Esophagus (tissue), 2 donors: Measurements from ENCODE around the gene C21orf58. TPM values are rescaled to one million over a fixed set of nuclear protein-coding genes. Genes with fewer than 3 reads are reported as not detected.

Source experiments
- H3K27ac ChIP-seq, 2 donors: one replicate each; pipeline ENCODE4 v1.5.1; 2013; ENCODE audit warnings: low read depth in 2 of 2, mild to moderate bottlenecking in 2 of 2, inconsistent platforms in 1 of 2, low read length in 1 of 2, moderate library complexity in 1 of 2
- H3K27me3 ChIP-seq, 2 donors: one replicate each; pipeline ENCODE4 v1.6.1; 2013; ENCODE audit warnings: low read length in 2 of 2, control low read depth in 1 of 2, mild to moderate bottlenecking in 1 of 2; ENCODE audit not compliant: insufficient read depth in 2 of 2, control insufficient read depth in 1 of 2
- H3K36me3 ChIP-seq, 2 donors: one replicate each; pipeline ENCODE4 v1.6.1; 2013; ENCODE audit warnings: low read length in 1 of 2; ENCODE audit not compliant: control insufficient read depth in 2 of 2, insufficient read depth in 2 of 2
- H3K4me1 ChIP-seq, 2 donors: one replicate each; pipeline ENCODE4 v1.6.1; 2013; ENCODE audit warnings: low read length in 1 of 2; ENCODE audit not compliant: control insufficient read depth in 2 of 2, insufficient read depth in 2 of 2
- H3K4me3 ChIP-seq, 2 donors: one replicate each; pipeline ENCODE4 v1.5.1; 2013; ENCODE audit warnings: low read length in 2 of 2, mild to moderate bottlenecking in 2 of 2, low read depth in 1 of 2, moderate library complexity in 1 of 2
- H3K9me3 ChIP-seq, 2 donors: one replicate each; pipeline ENCODE4 v1.6.1; 2013; ENCODE audit warnings: mild to moderate bottlenecking in 2 of 2, low read depth in 1 of 2, low read length in 1 of 2, moderate library complexity in 1 of 2; ENCODE audit not compliant: control insufficient read depth in 2 of 2, insufficient read depth in 1 of 2
- WGBS, 2 donors: extraction: QIAGEN DNeasy Blood & Tissue Kit; methylation state at CpG; one replicate each; pipeline ENCODE4 v1.1.7; 2013; 5-methylcytosine and 5-hydroxymethylcytosine counted together
- polyA plus RNA-seq, 2 donors: library from polyadenylated mRNA; stranded (reverse); fragments of 200-250 nt; gene quantifications; one replicate each; pipeline ENCODE4 v1.2.3, GENCODE V29; 2013
- donor health status: healthy with polysubstance abuse.
- donor health status: Bipolar disorder and iron deficiency.

The C21orf58 gene
- polyA plus RNA-seq, 2 donors: 2.5 to 7.1 TPM

GRCh38 chr21:46269466-46269865 is 54.2 kb downstream of the C21orf58 start:
- Histone ChIP-seq H3K9me3 (no peaks in the 10 kb centered on the region), H3K27ac (no peak overlapping the region), H3K27me3 (no peaks in the 10 kb centered on the region), H3K36me3 (peaks cover 28 to 58% of the 10 kb centered on the region in 2 donors), H3K4me3 (no peak overlapping the region), H3K4me1 (no peaks in the 10 kb centered on the region)
- WGBS, 2 donors: 96 to 98% methylated on average over 10 of the region's 10 CpGs

GRCh38 chr21:46268371-46268770 is 55.3 kb downstream of the C21orf58 start:
- peaks cover 22 to 60% of the 10 kb centered on the region in 2 donors for H3K36me3 ChIP-seq

GRCh38 chr21:46266946-46267345 is 56.7 kb downstream of the C21orf58 start:
- WGBS, 2 donors: 92 to 93% methylated on average over 19 of the region's 19 CpGs
- H3K4me3 ChIP-seq: no peak overlapping the region
- H3K27ac ChIP-seq: no peak overlapping the region
- H3K27me3 ChIP-seq: no peaks in the 10 kb centered on the region
- peaks cover 20 to 46% of the 10 kb centered on the region in 2 donors for H3K36me3 ChIP-seq
- H3K4me1 ChIP-seq: no peaks in the 10 kb centered on the region
- H3K9me3 ChIP-seq: no peaks in the 10 kb centered on the region

More at GRCh38 chr21:46268371-46268770, 55.3 kb downstream of the C21orf58 start:
- 91 to 94% methylated on average over 13 of the region's 13 CpGs for WGBS, 2 donors
- Histone ChIP-seq H3K27me3 (no peaks in the 10 kb centered on the region), H3K27ac (no peak overlapping the region), H3K9me3 (no peaks in the 10 kb centered on the region), H3K4me3 (no peak overlapping the region), H3K4me1 (no peaks in the 10 kb centered on the region)

- Histone ChIP-seq H3K36me3 (peaks cover 24 to 48% of the 10 kb centered on the region in 2 donors), H3K9me3 (no peaks in the 10 kb centered on the region)
- WGBS, 2 donors: 85 to 88% methylated on average over 26 of the region's 26 CpGs
Measured at GRCh38 chr21:46265736-46266525, 57.7 kb downstream of the C21orf58 start.

GRCh38 chr21:46264690-46265144 is 59.0 kb downstream of the C21orf58 start:
- Histone ChIP-seq H3K9me3 (no peaks in the 10 kb centered on the region), H3K27me3 (no peaks in the 10 kb centered on the region), H3K4me1 (no peaks in the 10 kb centered on the region), H3K36me3 (peaks cover 19 to 51% of the 10 kb centered on the region in 2 donors), H3K4me3 (no peak overlapping the region), H3K27ac (no peak overlapping the region)
- WGBS, 2 donors: 86 to 89% methylated on average over 13 of the region's 13 CpGs

More at GRCh38 chr21:46265736-46266525, 57.7 kb downstream of the C21orf58 start:
- Histone ChIP-seq H3K27ac (no peak overlapping the region), H3K4me1 (no peaks in the 10 kb centered on the region), H3K4me3 (no peak overlapping the region), H3K27me3 (no peaks in the 10 kb centered on the region)

- H3K36me3 ChIP-seq: peaks cover 16 to 48% of the 10 kb centered on the region in 2 donors
Measured at GRCh38 chr21:46264046-46264689, 59.5 kb downstream of the C21orf58 start.

GRCh38 chr21:46256501-46256994 is 67.1 kb downstream of the C21orf58 start:
- Histone ChIP-seq H3K36me3 (peaks cover 24 to 50% of the 10 kb centered on the region in 2 donors), H3K4me3 (no peak overlapping the region), H3K4me1 (no peaks in the 10 kb centered on the region), H3K27ac (no peak overlapping the region), H3K27me3 (no peaks in the 10 kb centered on the region), H3K9me3 (no peaks in the 10 kb centered on the region)
- WGBS, 2 donors: 93 to 95% methylated on average over 18 of the region's 18 CpGs

More at GRCh38 chr21:46264046-46264689, 59.5 kb downstream of the C21orf58 start:
- Histone ChIP-seq H3K4me3 (no peak overlapping the region), H3K27me3 (no peaks in the 10 kb centered on the region), H3K9me3 (no peaks in the 10 kb centered on the region), H3K27ac (no peak overlapping the region), H3K4me1 (no peaks in the 10 kb centered on the region)
- WGBS, 2 donors: 92 to 94% methylated on average over 22 of the region's 22 CpGs

GRCh38 chr21:46255758-46256337 is 67.8 kb downstream of the C21orf58 start:
- Histone ChIP-seq H3K4me3 (no peak overlapping the region), H3K27ac (no peak overlapping the region), H3K36me3 (peaks cover 22 to 45% of the 10 kb centered on the region in 2 donors), H3K27me3 (no peaks in the 10 kb centered on the region), H3K4me1 (no peaks in the 10 kb centered on the region), H3K9me3 (no peaks in the 10 kb centered on the region)
- WGBS, 2 donors: 93 to 96% methylated on average over 6 of the region's 6 CpGs

- 92% methylated on average over 11 of the region's 11 CpGs for WGBS, 2 donors
- Histone ChIP-seq H3K9me3 (no peaks in the 10 kb centered on the region), H3K4me3 (no peak overlapping the region), H3K4me1 (no peaks in the 10 kb centered on the region), H3K27ac (no peak overlapping the region), H3K36me3 (peaks cover 22 to 46% of the 10 kb centered on the region in 2 donors), H3K27me3 (no peaks in the 10 kb centered on the region)
Measured at GRCh38 chr21:46255166-46255565, 68.5 kb downstream of the C21orf58 start.
